ENCODE results near the gene CA10.

GRCh38 chr17:51937264-51937663, 221.2 kb downstream of the CA10 start:
- no peak for TF ChIP-seq EZH2 (IDR thresholded peaks at IDR 0.05; ENCODE audit: low read depth)
- TF ChIP-seq CTCF (conservative IDR thresholded peaks at IDR 0.05), result no peak

All from PC-9 (cell line).